Activated T-cell treated with anti-CD3 and anti-CD28 coated beads for 1 hour (primary cell): Measurements from ENCODE around the gene TMEM244.
"Not testable (repeated sequence)": the region's sequence is repeated elsewhere in the genome, so short reads cannot be mapped to it uniquely, and the experiment has no call there.

ENCODE experiments used
- DNase-seq: peaks from one replicate; pipeline ENCODE4 v3.0.0-alpha.2; 2020; ENCODE audit warnings: low read depth

The TMEM244 gene

DNA sequence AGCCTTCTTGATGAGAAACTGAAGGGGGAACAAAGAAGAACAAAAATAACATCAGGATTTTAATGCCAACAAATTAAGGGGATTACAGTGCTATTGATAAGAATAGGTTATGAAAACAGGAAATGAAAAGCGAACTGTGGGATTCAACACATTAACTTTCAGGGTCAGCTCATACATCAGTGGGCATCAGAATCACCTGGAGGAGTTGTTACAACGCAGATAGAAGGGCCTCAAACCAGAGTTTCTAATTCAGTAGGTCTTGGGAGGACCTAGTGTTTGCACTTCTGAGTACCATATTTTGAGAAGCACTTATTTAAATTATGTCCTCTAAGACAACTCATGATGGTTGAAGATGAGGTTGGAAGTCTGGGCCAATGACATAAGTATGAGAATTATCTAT, 5.6 kb upstream of the TMEM244 start:
- DNase-seq: no peak

DNA sequence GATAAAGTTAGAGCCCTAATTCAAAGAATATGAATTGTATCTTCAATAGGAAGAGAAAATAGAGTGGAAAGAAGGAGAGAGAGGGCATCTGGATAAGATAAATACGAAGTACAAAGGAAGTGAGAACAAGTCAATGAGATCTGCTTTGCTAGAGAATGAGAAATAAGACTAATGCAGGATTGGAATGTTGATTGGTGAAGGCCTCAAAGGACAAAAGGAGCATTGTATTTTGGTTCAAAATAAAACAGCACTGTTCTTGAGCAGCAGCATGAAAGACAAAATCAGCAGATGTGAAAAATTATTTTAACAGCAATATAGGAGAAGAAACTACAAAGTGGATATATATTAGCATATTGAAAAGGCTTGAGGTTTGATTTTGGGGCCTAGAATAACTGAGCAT, 5.1 kb upstream of the TMEM244 start:
- DNase-seq: no peak

DNA sequence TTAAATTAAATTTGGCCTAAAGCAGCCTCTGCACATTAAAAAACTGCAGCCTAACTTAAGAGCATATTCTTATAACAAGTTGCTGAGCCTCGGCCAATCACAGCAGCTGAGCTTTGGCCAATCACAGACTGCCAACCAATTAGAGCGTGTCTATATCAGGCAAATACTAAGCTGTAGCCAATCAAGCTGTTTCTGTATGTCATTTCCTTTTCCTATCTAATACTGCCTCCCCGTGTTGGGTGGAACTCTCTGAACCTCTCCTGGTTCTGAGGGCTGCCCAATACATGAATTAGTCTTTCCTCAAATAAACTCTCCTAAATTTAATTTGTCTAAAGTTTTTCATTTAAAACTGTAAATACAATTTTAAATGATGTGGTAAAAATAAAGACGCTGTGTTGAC, 3.9 kb upstream of the TMEM244 start:
- DNase-seq: no peak

DNA sequence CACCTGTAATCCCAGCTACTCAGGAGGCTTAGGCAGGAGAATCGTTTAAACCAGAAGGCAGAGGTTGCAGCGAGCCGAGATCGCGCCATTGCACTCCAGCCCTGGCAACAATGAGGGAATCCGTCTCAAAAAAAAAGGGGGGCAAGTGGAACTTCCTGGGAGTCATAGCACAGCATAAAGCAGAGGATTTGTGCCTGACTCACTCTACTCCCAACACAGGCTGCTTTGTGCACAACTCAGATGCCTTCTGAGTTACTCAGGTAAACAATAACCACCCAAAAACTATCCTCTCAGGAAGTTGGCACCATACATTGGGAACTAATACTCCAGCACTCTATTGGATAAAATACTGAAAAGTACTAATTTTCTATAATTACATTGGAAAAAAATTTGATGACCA, 2.5 kb upstream of the TMEM244 start:
- no peak for DNase-seq

DNA sequence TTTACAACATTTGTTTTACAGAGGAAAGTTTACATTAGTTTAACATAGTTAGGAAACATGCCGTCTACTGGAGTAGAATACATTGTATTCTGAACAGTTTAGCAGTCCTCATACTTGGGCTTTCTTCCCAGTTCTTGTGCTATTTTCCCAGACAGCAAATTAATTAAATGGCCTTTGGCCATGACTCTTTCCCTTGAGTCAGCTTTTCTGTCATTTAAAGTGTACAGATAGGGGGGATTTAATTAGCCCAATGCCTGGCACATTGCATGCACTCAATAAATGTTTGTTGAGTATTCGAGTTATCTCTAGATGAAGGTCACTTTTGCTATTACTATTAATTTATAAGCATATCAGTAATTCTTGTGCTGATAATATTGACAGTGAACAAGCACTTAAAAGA, 1.6 kb downstream of the TMEM244 start:
- no peak for DNase-seq

DNA sequence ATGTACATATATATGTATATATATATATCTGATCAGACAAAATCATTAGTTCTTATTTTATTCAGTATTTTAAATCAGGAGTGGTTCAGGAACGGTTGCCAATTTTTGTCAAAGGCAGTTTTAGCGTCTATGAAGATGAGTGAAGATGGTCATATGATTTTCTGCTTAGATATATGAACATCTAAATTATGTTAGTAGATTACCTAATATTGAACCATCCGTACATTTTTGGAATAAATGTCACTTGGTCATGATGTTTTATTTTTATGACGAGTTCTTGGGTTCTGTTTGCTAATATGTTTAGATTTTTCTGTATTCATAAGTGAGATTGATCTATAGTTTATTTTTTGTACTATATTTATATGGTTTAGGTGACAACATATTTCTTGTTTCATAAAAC, 3.3 kb downstream of the TMEM244 start:
- DNase-seq: no peak

DNA sequence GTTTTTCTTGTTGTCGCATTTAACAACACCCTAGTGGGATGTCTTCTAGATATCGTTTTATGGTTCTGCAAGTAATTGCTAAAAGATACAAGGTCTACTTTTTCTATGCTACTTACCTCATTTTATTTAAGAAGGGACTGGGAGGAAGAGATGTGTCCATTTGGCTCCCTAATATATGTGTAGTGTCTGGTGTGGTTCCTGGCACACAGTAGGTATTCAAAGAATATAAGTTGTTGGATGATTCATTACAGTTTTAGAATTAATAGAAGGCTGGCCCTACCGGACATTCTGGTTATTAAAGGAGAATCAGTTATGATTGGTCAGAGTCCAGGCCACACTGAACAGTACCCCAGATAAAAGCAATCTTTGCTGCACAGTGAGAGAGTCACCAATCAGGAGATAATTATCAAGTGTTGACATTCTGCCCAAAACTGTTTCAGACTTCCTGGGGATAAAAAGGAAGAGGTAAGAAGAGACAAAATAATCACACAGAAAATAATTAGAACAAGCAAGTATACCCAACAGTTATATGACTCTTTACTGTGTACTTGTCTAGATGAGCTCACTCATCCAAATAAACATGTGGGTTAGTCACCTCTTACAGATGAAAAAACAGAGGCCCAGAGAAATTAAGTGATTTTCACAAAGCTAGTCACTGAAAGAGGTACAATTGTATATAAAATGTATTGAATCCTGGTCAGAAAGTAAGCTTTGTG, 7.0 kb downstream of the TMEM244 start:
- DNase-seq: no peak

DNA sequence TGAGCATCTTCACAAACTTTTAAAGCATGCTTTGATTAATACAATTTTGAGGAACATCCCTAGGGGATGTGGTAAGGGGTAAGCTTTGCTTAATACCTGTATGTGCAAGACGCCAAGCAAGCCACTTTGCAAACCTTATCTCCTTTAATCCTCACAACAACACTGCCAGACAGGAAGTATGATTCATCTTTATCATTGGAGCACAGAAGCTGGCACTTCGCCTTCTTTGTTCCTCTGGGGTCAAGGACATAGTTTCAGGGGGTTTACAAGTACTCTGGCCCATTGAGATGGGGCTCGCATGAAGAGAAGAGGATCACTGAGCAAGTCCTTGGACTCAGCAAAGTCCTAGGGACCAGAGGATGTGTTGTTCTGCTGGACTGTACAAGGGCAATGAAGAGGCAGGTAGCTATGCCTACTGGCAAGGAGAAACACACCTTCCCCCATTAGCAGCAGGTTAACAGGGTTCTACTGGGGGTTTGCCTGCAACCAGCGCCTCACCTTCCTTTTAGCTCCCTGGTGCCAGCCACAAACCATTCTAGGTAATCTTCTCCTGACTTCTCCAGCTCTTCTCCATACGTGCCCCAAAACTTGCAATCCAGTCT, 8.8 kb downstream of the TMEM244 start:
- no peak for DNase-seq

DNA sequence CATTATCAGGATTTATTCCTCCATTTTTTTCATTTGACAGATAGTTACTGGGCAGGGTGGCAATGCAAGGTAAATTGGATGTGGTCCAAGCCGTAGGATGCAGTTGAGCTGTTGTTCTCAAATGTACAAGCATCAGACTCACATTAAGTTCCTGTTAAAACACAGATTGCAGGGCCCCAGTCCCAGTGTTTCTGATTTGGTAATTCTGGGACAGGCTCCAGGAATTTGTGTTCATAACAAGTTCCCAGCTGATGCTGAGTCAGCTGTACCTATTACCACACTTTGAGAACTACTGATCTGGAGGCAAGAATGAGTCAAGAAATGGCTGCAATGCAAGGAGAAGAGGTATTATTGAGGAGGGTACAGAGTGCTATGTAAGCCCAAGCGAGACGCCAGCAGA, 11.7 kb downstream of the TMEM244 start:
- no peak for DNase-seq

DNA sequence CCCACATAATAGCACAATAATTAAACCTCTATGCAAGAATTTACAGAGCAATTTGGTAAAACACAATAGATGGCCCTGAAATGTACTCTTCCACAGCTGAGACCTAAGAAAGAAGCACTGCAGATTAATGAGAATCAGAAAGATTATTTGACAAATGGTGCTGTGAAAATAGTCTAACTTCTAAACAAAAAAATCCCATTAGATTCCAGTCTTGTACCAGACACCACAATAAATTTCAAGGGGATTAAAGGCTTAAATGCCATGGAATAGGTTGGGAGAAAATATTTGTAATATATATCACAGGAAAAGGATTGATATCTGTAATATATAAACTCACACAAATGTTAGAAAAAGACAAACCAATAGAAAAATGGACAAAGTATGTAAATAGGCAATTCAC, 14.4 kb downstream of the TMEM244 start:
- DNase-seq: no peak

DNA sequence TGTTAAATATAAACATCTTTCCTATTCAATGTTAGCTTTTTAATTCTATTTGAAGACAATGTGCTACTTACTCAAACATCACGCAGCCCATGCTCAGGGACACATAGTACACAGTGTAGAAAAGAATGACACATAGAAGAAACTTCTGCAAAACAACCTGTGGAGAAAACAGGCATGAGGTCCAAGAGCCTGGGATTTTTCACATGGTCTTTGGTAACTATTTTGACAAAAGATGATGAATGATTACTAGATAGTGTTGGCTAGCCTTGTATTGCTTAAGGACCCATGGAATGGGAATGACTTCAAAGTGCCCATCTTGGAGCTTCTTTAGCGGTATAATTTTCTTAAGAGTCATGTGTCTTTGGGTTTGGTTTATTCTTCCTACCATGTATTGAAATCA, 15.4 kb downstream of the TMEM244 start:
- DNase-seq: no peak

DNA sequence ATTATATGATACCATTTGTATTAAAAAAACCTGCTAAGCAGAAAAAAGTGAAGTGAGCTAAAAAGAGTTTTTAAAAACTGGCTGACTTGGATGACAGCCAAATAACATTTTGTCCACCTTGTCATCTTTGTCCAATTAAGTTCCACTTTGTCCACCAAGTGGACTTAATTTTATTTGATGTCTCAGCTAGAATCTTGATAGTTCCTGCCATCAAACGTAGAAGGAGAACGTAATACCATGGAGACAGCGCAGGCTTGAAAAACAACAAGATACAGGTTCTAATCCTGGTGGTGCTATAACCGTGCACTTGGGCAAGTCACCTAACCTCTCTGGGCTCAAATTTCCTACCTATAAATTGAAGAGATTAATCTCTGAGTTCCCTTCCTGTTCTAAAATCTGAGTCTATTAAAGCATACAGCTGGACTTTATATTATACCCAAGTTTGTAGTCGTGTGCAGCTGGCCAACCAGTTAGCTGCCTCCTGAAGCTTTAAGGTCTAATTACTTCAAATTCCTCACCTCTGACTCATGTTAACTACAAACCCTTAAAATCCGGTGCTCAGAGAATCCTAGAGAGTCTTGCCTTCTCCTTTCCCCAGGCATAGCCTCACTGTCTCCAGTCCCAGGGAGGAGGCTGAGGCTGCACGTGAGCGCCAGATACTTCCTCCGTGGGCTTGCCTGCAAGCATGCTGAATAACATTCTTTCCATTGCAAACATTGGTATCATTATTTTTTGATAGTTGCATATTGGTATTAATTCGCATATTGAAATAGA, 16.8 kb downstream of the TMEM244 start:
- DNase-seq: no peak

DNA sequence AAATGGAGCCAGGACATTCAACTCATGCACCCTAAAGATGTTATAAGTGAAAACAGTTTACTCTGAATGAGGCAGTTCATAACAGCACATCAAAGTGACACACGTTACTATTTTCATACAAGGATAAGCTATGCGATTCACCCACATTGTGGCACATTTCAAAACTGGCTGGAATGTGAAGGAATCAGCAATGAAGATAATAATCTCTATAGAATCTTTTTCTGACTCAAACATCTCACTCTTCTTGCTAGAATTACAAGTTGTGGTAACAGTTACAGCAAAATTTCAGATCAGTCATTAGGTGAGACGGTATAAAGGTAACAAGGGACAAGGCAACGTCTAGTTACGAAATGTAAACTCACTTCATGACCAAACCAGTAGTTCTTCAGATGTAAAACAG, 17.5 kb downstream of the TMEM244 start:
- DNase-seq: no peak

DNA sequence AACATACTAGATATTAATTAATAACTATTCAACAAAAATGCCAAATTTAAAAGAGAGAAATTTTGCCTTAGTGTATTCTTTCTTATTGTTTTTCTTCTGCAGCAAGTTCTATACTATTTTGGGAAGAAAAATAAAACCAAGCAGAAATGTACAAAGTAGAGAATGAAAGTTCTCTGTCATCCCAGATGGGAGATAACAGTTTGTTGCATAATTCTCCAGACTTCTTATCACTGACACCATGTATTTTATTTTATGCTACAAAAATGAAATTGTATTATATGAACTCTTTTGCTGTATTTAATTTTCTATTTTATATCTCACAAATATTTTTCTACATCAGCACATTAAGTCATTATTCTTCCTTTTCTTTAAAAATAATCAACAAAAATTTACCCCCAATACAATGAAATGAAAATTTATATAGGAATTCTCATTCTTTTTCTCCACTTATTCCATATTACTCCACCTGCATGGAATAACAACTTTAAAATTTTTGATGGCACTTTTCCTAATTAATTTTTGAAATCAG, 18.2 kb downstream of the TMEM244 start:
- DNase-seq: no peak

DNA sequence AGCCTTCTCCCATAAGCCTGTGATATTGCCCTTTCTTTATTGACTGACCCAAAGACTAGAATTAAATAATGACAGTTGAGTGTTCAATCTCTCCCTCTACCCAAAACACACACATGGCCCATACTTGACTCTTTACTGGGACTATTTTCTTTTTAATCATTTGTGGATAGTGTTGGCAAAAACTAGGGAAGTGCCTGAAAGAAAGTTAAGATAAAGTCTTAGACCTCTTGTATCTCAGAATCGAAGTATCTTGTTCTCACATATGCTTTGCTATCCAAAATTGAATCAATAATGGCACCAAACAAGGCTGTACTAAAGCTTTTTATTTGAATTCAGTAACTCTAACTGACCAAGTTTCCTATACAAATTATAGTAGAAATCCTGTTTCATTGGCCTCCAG, 19.0 kb downstream of the TMEM244 start:
- no peak for DNase-seq

DNA sequence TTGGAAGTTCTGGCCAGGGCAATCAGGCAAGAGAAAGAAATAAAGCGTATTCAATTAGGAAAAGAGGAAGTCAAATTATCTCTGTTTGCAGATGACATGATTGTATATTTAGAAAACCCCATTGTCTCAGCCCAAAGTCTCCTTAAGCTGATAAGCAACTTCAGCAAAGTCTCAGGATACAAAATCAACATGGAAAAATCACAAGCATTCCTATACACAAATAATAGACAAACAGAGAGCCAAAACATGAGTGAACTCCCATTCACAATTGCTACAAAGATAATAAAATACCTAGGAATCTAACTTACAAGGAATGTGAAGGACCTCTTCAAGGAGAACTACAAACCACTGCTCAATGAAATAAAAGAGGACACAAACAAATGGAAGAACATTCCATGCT, 21.6 kb downstream of the TMEM244 start:
- not testable (repeated sequence) for DNase-seq

DNA sequence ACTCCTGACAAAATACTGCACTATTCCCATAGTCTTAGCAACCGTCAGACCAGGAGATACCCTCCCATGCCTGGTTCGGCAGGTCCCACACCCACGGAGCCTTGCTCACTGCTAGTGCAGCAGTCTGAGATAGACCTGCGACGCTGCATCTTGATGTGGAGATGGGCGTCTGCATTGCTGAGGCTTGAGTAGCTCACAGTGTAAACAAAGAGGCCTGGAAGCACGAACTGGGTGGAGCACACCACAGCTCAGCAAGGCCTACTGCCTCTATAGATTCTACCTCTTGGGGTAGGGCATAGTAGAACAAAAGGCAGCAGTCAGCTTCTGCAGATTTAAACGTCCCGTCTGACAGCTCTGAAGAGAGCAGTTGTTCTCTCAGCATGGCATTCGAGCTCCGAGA, 25.4 kb downstream of the TMEM244 start:
- DNase-seq: no peak

DNA sequence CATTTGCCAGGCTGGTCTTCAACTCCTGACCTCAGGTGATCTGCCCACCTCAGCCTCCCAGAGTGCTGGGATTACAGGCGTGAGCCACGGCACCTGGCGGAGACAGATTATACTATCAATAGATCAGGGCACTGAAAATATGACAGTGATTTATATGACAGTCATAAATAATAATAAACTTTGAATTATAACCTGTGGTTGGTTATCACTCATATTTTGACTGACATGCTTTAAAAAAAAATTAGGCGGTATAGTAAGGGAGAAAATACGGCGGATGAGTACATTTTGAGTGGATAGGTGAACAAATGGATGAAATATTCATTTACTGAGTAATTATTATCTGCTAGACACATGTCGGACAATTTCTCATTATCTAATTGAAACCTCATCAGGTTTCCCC, 28.8 kb downstream of the TMEM244 start:
- DNase-seq: no peak

DNA sequence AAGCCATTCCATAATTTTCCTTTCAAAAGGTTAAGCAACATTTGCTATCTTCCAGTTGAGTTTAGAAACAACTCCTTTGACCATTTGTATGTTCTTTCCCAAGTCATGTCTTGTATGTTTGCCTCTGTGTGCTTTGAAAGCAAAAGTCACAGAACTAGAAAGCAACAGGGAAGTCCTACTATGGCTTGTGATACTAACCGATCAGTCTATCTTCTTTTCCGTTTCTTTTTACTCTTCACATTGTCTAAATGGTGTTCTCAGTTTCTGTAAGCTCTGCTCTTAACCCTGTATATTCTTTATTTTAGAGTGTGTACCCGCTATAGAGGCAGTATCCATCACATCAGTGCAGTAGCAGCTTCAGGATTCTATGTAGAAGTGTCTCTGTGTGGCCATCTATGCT, 32.9 kb downstream of the TMEM244 start:
- DNase-seq: no peak

DNA sequence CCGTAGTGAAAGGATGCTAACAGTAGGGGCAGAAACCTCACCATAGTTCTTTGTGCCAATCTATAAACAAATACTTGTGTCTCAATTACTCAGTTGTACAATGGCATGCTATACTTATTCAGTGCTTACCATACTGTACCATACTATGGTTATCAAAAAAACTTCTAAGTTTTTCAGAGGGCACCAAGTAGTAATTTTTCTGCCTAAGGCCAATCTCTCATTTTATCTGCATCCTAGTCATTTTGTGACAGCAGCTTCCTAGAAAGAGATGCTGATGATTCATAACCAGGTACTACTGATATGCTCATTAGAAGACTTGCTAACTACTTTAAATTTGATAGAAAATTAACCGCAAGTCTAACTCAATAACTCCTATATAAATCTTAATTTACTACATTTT, 42.9 kb downstream of the TMEM244 start:
- no peak for DNase-seq

DNA sequence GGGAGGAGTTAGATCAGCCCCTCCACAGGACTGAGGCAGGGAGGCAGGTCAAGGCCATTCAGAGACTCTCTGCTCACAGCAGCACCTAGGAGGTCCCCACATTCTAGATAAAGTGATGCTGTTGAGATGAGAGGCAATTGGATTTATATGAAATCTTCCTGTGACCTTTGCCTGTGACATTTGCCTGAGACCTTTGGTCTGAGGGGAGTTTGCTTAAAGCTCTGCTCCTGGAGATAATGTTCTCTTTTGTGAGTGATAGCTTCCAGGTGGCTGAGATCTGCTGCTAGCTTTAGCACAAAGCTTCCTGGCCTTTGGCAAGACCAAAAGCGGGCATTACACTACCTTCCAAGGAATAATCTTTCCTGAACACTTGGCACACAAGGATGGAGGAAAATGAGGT, 43.3 kb downstream of the TMEM244 start:
- DNase-seq: no peak

DNA sequence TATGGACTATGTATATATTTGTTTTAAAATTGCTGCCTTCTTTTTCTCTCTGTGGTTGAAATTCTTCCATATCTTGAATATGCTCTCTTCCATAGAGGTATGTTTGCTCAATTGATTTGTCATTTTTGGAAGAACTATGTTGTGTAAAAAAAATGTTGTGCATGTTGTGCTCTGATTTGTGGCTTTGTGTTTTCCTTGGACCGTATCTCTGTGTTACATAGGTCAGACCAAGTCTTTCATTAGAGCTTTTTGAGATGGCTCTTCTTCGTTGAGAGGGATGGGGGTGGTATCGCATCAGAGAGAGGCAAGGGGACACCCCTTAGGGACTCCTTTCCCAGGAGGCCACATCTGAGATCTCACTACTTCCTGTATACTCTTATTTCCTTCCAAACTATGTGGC, 43.8 kb downstream of the TMEM244 start:
- no peak for DNase-seq

DNA sequence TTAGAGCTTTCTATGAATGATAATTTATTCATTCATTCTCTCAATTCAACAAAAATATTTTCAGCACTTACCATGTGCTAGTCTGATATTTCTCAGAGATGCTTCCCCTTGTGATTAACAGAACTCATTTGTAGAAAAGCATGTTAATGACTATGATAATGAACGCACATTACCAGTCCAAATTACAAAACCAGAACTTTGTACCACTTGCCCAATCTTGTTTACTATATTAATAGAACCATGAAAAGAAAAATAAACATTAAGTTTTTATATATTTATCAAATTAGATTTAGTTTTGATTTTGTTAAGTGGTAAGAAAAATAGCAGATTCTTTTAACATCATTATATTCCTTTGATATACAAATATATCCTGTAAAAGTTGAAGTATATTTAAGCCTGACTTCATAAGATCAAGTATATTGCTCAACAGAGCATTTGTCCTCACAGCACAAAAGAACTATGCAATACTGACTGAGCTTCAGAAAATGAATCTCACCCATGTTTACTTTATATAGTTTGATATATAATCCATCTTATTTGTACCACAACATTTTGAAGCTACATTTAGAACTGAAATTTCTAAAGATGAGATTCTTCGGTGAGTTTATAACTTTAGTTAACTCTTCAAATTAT, 48.9 kb downstream of the TMEM244 start:
- no peak for DNase-seq
